Activated naive CD4-positive, alpha-beta T cell (primary cell): Measurements from ENCODE around the gene MGAT5.

Experiments
- DNase-seq, 4 experiments: peaks; one replicate each; lab custom pipeline; 2025; lab: John Stamatoyannopoulos, UW

The MGAT5 gene

GRCh38 chr2:134231301-134231964, 22.4 kb upstream of the MGAT5 start:
- DNase-seq = no peak

- DNase-seq = no peak
Observed at GRCh38 chr2:134231965-134232340, 21.9 kb upstream of the MGAT5 start.

- DNase-seq = no peak
Observed at GRCh38 chr2:134232461-134232860, 21.4 kb upstream of the MGAT5 start.

GRCh38 chr2:134232868-134233727, 20.8 kb upstream of the MGAT5 start:
- DNase-seq = no peak

GRCh38 chr2:134233728-134234136, 20.1 kb upstream of the MGAT5 start:
- DNase-seq = no peak

- no peak for DNase-seq
Observed at GRCh38 chr2:134234535-134234934, 19.3 kb upstream of the MGAT5 start.

GRCh38 chr2:134235510-134236144, 18.2 kb upstream of the MGAT5 start:
- DNase-seq = no peak

GRCh38 chr2:134238371-134238770, 15.5 kb upstream of the MGAT5 start:
- DNase-seq = no peak

- DNase-seq = no peak
Observed at GRCh38 chr2:134240061-134240460, 13.8 kb upstream of the MGAT5 start.

- no peak for DNase-seq
Observed at GRCh38 chr2:134241911-134242310, 12.0 kb upstream of the MGAT5 start.

- no peak for DNase-seq
Observed at GRCh38 chr2:134243244-134243643, 10.6 kb upstream of the MGAT5 start.

- DNase-seq = no peak
Observed at GRCh38 chr2:134244086-134244485, 9.8 kb upstream of the MGAT5 start.

- DNase-seq = no peak
Observed at GRCh38 chr2:134244587-134244986, 9.3 kb upstream of the MGAT5 start.

GRCh38 chr2:134245340-134245984, 8.4 kb upstream of the MGAT5 start:
- peak; percentile 6 to 65 (median 52) for DNase-seq

- no peak for DNase-seq
Observed at GRCh38 chr2:134246154-134246874, 7.6 kb upstream of the MGAT5 start.

GRCh38 chr2:134247679-134248078, 6.2 kb upstream of the MGAT5 start:
- DNase-seq = no peak

GRCh38 chr2:134248913-134249312, 5.0 kb upstream of the MGAT5 start:
- no peak for DNase-seq

GRCh38 chr2:134249755-134250154, 4.1 kb upstream of the MGAT5 start:
- DNase-seq = no peak

- DNase-seq = no peak
Observed at GRCh38 chr2:134250840-134251461, 2.9 kb upstream of the MGAT5 start.

GRCh38 chr2:134252092-134252750, 1.7 kb upstream of the MGAT5 start:
- DNase-seq = no peak
